HG02970 (cell line): ENCODE results near the gene FCHSD2.
"Not testable (repeated sequence)": the region's sequence is repeated elsewhere in the genome, so short reads cannot be mapped to it uniquely, and the experiment has no call there.

Experiments
- ATAC-seq: cut with Tn5 transposase; IDR thresholded peaks from one replicate; pipeline ENCODE4 v1.9.1; 2021; ENCODE audit warnings: mild to moderate bottlenecking, moderate library complexity, moderate number of reproducible peaks; ENCODE audit not compliant: unreplicated experiment, low FRiP score

FCHSD2 gene

GRCh38 chr11:72976522-72976892 is 165.6 kb downstream of the FCHSD2 start:
- ATAC-seq: not testable (repeated sequence)

GRCh38 chr11:72975778-72976521 is 166.2 kb downstream of the FCHSD2 start:
- no peak for ATAC-seq

- ATAC-seq: no peak
Measured at GRCh38 chr11:72974487-72975205, 167.5 kb downstream of the FCHSD2 start.

DNA sequence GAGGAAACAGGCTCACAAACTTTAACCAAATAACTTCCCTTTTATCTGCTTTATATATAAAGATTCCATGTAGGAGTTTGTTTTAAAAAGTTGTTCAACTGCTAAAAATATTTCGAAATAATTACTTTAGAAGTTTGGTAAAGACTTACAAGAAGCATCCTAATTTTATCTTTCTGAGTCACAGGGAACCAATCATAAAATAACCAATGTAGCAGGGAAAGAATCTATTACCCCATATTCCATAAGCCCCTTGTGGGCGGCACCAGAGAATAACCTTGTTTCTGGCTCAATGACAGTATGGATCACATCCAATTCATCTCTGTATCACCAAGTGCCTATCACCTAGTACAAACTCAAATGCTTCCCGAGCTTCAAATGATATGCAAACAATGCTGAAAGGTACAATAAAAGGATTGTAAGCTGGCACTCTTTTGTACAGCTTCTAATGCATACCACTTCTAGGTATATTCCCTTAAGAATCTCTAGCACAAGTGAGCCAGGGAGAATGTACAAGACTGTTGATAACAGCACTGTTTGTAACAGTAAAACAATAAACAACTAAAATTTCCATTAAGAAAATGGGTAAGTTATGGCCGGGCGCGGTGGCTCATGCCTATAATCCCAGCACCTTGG is 169.5 kb downstream of the FCHSD2 start:
- no peak for ATAC-seq

- ATAC-seq: no peak
Measured at GRCh38 chr11:72971192-72971967, 170.7 kb downstream of the FCHSD2 start.

DNA sequence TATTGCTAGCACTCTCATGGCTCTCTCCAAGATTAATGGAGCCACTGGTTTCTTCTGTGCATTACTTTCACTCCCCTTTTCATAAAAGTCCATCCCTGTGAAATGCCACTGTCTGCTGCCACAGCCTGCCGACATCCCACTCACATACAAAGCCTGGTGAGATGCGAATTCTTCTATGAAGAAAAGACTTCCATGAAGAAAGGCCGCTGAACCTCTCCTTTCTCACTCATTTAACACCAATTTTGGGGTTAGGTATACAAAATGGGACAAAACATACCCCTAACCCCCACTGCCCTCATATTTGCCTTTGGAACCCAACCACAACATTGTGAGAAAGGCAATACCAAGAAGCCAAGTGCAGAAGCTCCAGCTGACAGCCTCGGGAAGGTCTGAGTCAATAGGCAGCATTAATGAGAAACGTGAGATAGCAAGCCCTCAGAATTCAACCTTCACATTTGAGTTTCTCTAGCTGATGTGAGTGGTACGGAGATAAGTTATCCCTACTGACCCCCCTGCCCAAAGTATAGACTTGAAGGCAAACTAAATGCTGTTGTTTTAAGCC is 171.5 kb downstream of the FCHSD2 start:
- ATAC-seq: no peak

DNA sequence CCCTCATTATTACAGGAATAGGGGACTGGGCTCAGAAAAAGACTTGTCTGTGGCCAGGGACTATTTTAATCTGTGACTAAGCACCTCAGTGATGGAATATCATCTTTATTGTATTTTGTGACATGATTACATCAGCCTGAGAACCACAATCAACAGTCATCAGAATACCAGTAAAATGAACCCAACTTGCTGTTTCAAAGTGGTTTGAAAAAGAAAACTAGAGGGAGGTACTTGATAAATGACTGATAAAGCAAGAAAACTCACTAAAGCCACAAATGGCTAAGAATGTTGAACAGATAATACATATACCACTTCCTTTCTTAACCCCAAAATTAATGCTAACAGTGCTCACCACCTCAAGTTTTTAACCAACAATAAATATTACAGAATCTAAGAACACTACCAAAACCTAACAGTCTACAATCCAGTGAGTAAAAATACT is 172.2 kb downstream of the FCHSD2 start:
- ATAC-seq: no peak

GRCh38 chr11:72968390-72968789 is 173.7 kb downstream of the FCHSD2 start:
- no peak for ATAC-seq

GRCh38 chr11:72965672-72966071 is 176.4 kb downstream of the FCHSD2 start:
- no peak for ATAC-seq

GRCh38 chr11:72962717-72963116 is 179.4 kb downstream of the FCHSD2 start:
- no peak for ATAC-seq

DNA sequence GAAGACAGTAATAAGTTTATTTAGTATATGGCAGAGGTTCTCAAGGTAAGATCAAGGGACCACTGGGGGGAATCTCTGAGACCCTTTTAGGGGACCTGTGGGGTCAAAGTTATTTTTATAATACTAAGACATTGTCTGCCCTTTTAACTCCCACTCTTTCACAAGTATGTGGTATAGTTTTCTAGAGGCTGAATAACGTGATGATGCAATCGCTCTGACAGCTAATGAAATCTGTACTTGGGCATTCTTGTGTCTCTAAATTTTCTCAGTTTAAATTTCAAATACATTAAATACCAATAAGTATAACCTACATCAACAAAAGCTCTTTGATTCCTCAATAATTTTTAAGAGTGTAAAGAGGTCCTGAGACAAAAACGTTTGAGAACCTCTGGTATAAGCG is 180.0 kb downstream of the FCHSD2 start:
- no peak for ATAC-seq

DNA sequence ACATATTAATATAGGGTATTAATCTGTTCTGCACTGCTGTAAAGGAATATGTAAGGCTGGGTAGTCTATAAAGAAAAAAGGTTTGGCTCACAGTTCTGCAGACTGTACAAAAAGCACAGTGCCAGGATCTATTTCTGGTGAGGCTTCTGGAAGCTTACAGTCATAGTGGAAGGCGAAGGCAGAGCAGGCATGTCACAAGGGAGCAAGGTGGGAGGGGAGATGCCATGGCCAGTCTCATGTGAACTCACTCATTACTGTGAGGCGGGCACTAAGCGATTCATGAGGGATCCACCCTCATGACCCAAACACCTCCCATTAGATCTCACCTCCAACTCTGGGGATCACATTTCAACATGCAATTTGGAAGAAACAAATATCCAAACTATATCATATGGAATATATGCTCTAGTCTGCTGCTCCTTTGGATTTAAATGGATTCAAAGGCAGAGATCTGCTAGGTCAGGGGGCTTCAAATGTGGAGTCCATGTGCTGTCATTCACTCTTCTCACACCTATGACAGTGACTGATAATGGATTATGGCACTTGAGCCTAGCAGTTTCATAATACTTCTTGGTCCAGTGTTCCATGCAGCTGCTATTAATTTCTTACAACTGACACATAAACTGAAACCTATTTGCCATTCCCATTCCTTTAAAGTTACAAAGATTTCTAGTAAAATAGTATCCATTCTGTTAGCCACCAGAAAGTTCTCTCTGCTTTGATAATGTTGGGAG is 182.0 kb downstream of the FCHSD2 start:
- ATAC-seq: no peak

- no peak for ATAC-seq
Measured at GRCh38 chr11:72958791-72959190, 183.3 kb downstream of the FCHSD2 start.

DNA sequence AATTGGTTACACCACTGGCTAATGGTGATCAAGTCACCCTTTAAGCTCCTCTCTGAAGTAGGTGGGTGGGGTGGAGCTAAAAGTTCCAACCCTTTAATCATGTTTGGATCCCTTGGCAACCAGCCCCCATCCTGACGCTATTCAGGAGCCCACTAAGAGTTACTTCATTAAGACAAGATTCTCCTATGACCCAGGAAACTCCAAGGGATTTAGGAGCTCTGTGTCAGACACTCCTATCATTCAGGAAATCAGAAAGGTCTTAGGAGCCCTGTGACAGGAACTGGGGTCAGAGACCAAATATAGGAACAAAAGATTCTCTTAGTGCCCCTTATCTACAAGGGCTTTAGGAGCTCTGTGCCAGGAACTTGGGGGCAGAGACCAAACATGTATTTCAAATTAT is 186.7 kb downstream of the FCHSD2 start:
- no peak for ATAC-seq

DNA sequence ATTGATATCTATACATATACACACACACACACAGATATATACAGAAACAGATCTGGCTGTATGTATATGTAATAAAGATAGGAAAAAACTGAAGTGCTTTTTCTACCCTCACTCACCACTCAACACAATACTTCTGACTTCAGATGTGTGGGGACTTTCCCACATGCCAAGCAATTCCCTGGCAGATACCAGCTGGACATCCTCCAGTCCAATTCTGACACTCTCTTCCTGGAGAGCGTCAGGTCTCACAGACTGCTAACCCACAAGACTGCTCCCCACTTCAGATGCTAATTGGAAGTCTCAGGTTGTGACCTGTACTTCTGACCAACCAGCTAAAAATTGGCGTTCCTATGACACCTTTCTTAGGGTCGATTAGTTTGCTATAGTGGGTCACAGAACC is 187.3 kb downstream of the FCHSD2 start:
- ATAC-seq: no peak

DNA sequence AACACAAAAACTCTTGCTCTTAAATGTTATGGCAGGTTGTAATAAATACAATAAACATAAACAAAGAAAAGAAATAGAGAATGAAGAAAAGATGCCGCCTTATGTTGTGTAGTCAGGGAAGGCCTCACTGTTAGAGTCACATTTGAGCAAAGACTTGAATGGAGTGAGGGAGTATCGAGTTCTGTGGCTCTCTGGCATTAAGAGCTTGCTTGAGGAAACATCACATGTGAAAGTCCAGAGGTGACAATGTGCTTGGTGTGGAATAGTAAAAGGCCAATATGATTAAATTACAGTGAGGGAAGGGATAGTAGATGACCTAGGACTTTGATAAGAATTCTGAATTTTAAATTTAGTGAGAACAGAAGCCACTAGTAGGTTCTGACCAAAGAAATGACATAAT is 188.5 kb downstream of the FCHSD2 start:
- ATAC-seq: no peak

DNA sequence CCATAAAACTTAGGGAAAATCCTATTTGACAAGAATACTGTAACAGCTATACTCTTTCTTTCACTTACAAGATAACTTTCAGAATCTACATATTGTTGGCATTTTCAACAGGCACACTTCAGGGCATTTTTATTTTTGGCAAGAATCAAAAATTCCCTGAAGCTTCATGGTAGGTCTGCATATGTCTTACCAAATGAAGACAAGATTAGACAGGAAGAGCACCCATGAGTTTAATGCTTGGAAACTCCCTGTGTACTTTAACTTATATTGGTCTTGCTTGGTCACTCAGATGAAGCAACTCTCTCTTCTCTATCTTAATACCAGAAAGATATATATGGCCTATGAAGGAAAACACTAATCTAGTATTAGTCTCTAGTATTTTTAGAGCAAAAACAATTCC is 190.2 kb downstream of the FCHSD2 start:
- no peak for ATAC-seq

DNA sequence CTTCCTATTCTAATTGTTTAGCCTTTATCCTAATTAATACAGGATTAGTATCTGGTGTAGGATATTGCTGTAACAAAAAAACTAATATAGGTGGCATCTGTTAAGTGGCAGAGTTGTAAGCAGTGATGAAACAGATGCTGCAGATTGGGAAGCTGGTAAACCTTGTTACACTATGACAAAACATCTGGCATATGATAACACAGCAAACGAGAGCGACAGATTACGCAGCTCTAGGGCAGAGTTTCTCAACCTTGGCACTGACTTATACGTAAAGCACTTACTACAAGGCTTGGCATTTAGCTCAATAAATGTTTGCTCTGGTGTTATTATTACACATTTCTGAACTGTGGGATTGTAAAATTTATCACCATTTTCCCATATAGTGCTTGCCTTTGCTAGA is 190.9 kb downstream of the FCHSD2 start:
- no peak for ATAC-seq

- no peak for ATAC-seq
Measured at GRCh38 chr11:72950685-72951084, 191.4 kb downstream of the FCHSD2 start.

GRCh38 chr11:72947229-72947628 is 194.9 kb downstream of the FCHSD2 start:
- ATAC-seq: no peak
